ENCODE data around the gene ARL5B. TPM values are rescaled to one million over a fixed set of nuclear protein-coding genes. Genes with fewer than 3 reads are reported as not detected.

ARL5B gene
- polyA plus RNA-seq, 2 of the 4 experiments (the other 2 are of a cell fraction) = 8.8 to 24.5 TPM

DNA sequence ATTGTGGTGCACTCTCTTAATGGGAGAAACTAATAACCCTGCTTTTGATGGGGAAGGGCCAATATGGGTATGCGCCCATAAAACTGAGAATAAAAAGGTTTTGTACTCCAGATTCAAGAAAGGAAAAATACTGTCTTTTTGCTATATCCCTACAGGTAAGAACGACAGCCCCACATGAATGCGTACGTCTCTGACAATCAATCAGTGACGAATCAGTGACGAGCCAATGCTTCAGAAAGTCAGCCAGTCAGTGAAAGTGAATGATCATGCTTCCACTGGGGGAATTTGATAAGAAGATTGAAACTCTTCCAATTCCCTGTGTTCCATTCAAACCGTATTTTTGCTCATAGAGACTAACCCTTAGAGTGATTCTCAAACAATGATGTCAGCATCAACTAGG lies 26.3 kb downstream of the ARL5B start:
- 91% methylated on average over 7 of the region's 7 CpGs for WGBS (ENCODE audit: missing lambda C conversion rate)
- DNase-seq (ENCODE audit: low read depth in 1 of 2, low spot score in 1 of 2) = no peak

DNA sequence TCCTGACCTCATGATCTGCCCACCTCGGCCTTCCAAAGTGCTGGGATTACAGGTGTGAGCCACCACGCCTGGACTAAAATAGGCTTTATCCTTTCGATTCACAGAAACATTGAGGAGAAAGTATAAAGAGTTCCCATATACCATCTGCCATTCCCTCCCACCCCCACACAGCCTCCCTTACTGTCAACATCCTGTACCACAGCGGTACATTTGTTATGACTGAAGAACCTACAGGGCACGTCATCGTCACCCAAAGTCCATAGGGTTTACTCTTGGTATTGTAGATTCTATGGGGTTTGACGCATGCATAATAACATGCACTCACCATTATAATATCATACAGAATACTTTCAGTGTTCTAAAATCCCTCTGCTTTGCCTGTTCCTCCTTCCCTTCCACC lies 28.0 kb downstream of the ARL5B start:
- WGBS (ENCODE audit: missing lambda C conversion rate) = 69% methylated on average over 7 of the region's 7 CpGs
- Histone ChIP-seq H3K4me1 (peaks cover 19% of the 10 kb centered on the region), H3K9me3 (no peaks in the 10 kb centered on the region), H3K4me2 (no peak overlapping the region), H3K27ac (no peak overlapping the region), H3K4me3 (no peak overlapping the region)
- no peak for ATAC-seq
- ChIA-PET POLR2A (no interaction called here), CTCF (no interaction called here)
- no peak for TF ChIP-seq CHD2 (IDR thresholded peaks at IDR 0.05; ENCODE audit: low read length, partially characterized antibody)
- TF ChIP-seq MYC (IDR thresholded peaks at IDR 0.05; ENCODE audit: borderline replicate concordance, low read length) = no peak
- TF ChIP-seq RNF2 (IDR thresholded peaks at IDR 0.05; ENCODE audit: borderline replicate concordance, low read depth) = no peak
- TF ChIP-seq NR3C1 (IDR thresholded peaks at IDR 0.05) = no peak
- TF ChIP-seq PHF8 (IDR thresholded peaks at IDR 0.05; ENCODE audit: borderline replicate concordance, low read depth) = no peak
- TF ChIP-seq, protein P1, sequence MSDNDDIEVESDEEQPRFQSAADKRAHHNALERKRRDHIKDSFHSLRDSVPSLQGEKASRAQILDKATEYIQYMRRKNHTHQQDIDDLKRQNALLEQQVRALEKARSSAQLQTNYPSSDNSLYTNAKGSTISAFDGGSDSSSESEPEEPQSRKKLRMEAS (IDR thresholded peaks at IDR 0.05) = no peak
- TF ChIP-seq HOXB13 (CRISPR knock-in tag; IDR thresholded peaks at IDR 0.05; ENCODE audit: low read depth) = no peak
- TF ChIP-seq RFX5 (IDR thresholded peaks at IDR 0.05) = no peak
- no peak for TF ChIP-seq HMGXB4 (CRISPR knock-in tag; IDR thresholded peaks at IDR 0.05; ENCODE audit: borderline replicate concordance)
- TF ChIP-seq RCOR1 (IDR thresholded peaks at IDR 0.05; ENCODE audit: low read depth, low read length) = no peak
- TF ChIP-seq BHLHE40 (IDR thresholded peaks at IDR 0.05; ENCODE audit: low read depth, low read length) = no peak
- no peak for TF ChIP-seq MAZ (IDR thresholded peaks at IDR 0.05; ENCODE audit: borderline replicate concordance, low read depth, low read length)
- TF ChIP-seq POLR2A (IDR thresholded peaks at IDR 0.05; ENCODE audit: low read length) = no peak
- no peak for TF ChIP-seq EHF (CRISPR knock-in tag; IDR thresholded peaks at IDR 0.05)
- no peak for TF ChIP-seq CHD4 (IDR thresholded peaks at IDR 0.05; ENCODE audit: borderline replicate concordance)
- DNase-seq (ENCODE audit: low read depth in 1 of 2, low spot score in 1 of 2) = no peak
- FAIRE-seq = no peak

More for the DNA sequence above, 26.3 kb downstream of the ARL5B start:
- peaks cover 34% of the 10 kb centered on the region for H3K4me1 ChIP-seq
- no peak overlapping the region for H3K27ac ChIP-seq
- H3K9me3 ChIP-seq = no peaks in the 10 kb centered on the region
- H3K4me2 ChIP-seq = no peak overlapping the region
- ChIA-PET POLR2A (no interaction called here), CTCF (no interaction called here)
- TF ChIP-seq ZNF302 (CRISPR knock-in tag; IDR thresholded peaks at IDR 0.05) (no peak), POLR2AphosphoS2 (conservative IDR thresholded peaks at IDR 0.05; ENCODE audit: low read length) (no peak), RCOR1 (IDR thresholded peaks at IDR 0.05; ENCODE audit: low read depth, low read length) (no peak), FOSL2 (IDR thresholded peaks at IDR 0.05) (no peak), FOSL2 (CRISPR knock-in tag; IDR thresholded peaks at IDR 0.05) (no peak), MAFK (IDR thresholded peaks at IDR 0.05; ENCODE audit: partially characterized antibody) (no peak), MYC (IDR thresholded peaks at IDR 0.05; ENCODE audit: borderline replicate concordance, low read length) (no peak), CEBPB (IDR thresholded peaks at IDR 0.05) (no peak), MAZ (IDR thresholded peaks at IDR 0.05; ENCODE audit: borderline replicate concordance, low read depth, low read length) (no peak), NFE2L2 (conservative IDR thresholded peaks at IDR 0.05; ENCODE audit: low read length) (no peak)
- no peak overlapping the region for H3K4me3 ChIP-seq
- ATAC-seq = no peak
- FAIRE-seq = no peak

DNA sequence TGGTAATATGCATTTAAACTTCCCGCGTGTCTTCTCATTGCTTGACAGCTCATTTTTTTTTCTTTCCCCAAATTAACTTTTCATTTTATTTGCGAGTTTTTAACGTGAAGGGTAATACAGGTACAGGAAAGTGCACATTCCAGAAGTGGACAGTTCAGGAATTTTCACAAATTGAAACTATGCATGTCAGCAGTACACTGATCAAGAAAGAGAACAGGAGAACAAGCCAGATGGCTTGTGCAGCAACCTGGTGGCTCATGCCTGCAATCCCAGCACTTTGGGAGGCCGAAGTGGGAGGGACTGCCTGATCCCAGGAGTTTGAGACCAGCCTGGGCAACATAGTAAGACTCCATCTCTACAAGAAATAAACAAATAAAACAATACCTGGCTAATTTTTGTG lies 28.5 kb downstream of the ARL5B start:
- Histone ChIP-seq H3K27ac (no peak overlapping the region), H3K4me3 (no peak overlapping the region), H3K4me2 (no peak overlapping the region), H3K9me3 (no peaks in the 10 kb centered on the region), H3K4me1 (peaks cover 14% of the 10 kb centered on the region)
- 42% methylated on average over 5 of the region's 5 CpGs for WGBS (ENCODE audit: missing lambda C conversion rate)
- FAIRE-seq (no peak), ATAC-seq (no peak), DNase-seq (ENCODE audit: low read depth in 1 of 2, low spot score in 1 of 2) (no peak)
- TF ChIP-seq SMC3 (IDR thresholded peaks at IDR 0.05) (no peak), BHLHE40 (IDR thresholded peaks at IDR 0.05; ENCODE audit: low read depth, low read length) (no peak), EHMT2 (IDR thresholded peaks at IDR 0.05; ENCODE audit: low read depth) (no peak), JUNB (IDR thresholded peaks at IDR 0.05) (no peak), TP53 (CRISPR knock-in tag; IDR thresholded peaks at IDR 0.05) (no peak), MYC (IDR thresholded peaks at IDR 0.05; ENCODE audit: borderline replicate concordance, low read length) (no peak), POLR2A (IDR thresholded peaks at IDR 0.05; ENCODE audit: low read length) (no peak), ZFP36 (IDR thresholded peaks at IDR 0.05; ENCODE audit: borderline replicate concordance, partially characterized antibody) (no peak), GATA3 (IDR thresholded peaks at IDR 0.05; ENCODE audit: borderline replicate concordance) (no peak)
- TF ChIP-seq, protein P1 (IDR thresholded peaks at IDR 0.05) = no peak
- CTCF ChIA-PET = interaction anchor here (0.7 to 1.6 kb wide), 2 partner anchors 8 to 99 kb away, joined by 3 to 4 read pairs; no protein-coding TSS in a partner anchor
- POLR2A ChIA-PET = no interaction called here

All from A549 (cell line).